Vagina (tissue), 2 donors: ENCODE results near the gene CC2D1A.

ENCODE experiments used
- POLR2A ChIP-seq, 2 donors: fragments of 450-650 bp; IDR thresholded peaks; one replicate each; pipeline ENCODE4 v1.6.1; 2017; ENCODE audit warnings: antibody characterized with exemption in 2 of 2, mild to moderate bottlenecking in 2 of 2, moderate library complexity in 2 of 2
- POLR2AphosphoS5 ChIP-seq, 2 donors: sonication (generic); formaldehyde crosslinking; IDR thresholded peaks; one replicate each; pipeline ENCODE4 v1.9.0; 2017; ENCODE audit warnings: antibody characterized with exemption in 2 of 2, mild to moderate bottlenecking in 2 of 2, low read depth in 1 of 2; ENCODE audit not compliant: insufficient read depth in 1 of 2
- TF ChIP-seq, protein P1 (sequence below), 3 experiments: fragments of 450-650 bp in 2 of 3; fragments of 200-600 bp in 1 of 3; sonication (generic) in 1 of 3; IDR thresholded peaks; one replicate each; pipeline ENCODE4 v1.5.1; 2017 to 2019; ENCODE audit warnings: antibody characterized with exemption in 3 of 3, mild to moderate bottlenecking in 2 of 3, moderate library complexity in 2 of 3

DNA sequence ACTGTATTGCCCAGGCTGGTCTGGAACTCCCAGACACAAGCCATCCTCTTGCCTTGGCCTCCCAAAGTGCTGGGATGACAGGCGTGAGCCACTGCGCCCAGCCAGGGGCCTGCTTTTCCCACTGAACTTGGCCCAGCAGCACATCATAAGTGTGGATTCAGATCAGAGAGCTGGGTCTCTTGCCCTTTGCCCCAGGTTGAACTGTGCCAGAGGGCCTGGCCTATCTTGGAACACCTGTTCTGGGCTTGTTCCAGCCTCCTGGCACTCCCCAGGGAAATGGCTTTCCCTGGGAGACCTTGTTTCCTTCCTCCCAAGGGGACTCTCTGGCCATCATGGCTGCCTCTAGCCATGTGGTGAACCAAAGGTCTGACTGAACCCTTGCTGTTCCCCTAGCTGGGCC, 3.4 kb downstream of the CC2D1A start:
- TF ChIP-seq, protein P1, sequence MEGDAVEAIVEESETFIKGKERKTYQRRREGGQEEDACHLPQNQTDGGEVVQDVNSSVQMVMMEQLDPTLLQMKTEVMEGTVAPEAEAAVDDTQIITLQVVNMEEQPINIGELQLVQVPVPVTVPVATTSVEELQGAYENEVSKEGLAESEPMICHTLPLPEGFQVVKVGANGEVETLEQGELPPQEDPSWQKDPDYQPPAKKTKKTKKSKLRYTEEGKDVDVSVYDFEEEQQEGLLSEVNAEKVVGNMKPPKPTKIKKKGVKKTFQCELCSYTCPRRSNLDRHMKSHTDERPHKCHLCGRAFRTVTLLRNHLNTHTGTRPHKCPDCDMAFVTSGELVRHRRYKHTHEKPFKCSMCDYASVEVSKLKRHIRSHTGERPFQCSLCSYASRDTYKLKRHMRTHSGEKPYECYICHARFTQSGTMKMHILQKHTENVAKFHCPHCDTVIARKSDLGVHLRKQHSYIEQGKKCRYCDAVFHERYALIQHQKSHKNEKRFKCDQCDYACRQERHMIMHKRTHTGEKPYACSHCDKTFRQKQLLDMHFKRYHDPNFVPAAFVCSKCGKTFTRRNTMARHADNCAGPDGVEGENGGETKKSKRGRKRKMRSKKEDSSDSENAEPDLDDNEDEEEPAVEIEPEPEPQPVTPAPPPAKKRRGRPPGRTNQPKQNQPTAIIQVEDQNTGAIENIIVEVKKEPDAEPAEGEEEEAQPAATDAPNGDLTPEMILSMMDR (IDR thresholded peaks at IDR 0.05) = no peak
- TF ChIP-seq POLR2AphosphoS5 (IDR thresholded peaks at IDR 0.05; ENCODE audit: insufficient read depth in 1 of 2, low read depth in 1 of 2) (no peak), POLR2A (IDR thresholded peaks at IDR 0.05) (no peak)
